ENCODE results near the gene ROR1. TPM values are rescaled to one million over a fixed set of nuclear protein-coding genes. Genes with fewer than 3 reads are reported as not detected.

The ROR1 gene
- total and polyA plus RNA-seq, 3 experiments from 2014 or later, result not detected

DNA sequence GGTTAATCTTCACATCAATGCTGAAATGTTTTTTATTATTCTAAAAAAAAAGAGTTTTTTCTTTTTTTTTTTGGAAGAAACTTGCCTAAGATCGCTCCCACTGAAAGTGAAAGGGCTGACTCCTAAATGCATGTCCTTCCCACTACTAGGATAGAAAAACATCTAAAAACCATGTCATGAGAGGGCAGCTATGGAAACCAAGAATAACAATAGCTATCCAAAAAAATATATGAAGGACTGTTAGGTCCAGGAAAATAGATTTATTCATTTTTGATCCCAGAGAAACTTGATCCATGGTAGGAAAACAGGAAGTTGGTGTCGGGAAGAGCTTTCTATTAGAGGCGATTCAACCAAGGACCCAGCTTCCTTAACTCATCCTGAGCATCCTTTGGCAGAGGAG, 23.1 kb upstream of the ROR1 start:
- ChIA-PET CTCF (no interaction called here), POLR2A (no interaction called here)
- no peak overlapping the region for H3K4me3 Mint-ChIP-seq
- peaks cover 3 to 29% of the 10 kb centered on the region in 2 donors for H3K27me3 Mint-ChIP-seq
- H3K36me3 ChIP-seq (ENCODE audit: insufficient read depth, low read length), result no peaks in the 10 kb centered on the region
- H3K4me1 ChIP-seq (ENCODE audit: insufficient read depth, low read length), result no peaks in the 10 kb centered on the region
- H3K36me3 Mint-ChIP-seq, result no peaks in the 10 kb centered on the region
- no peak for DNase-seq
- H3K4me3 ChIP-seq (ENCODE audit: low read length), result no peak overlapping the region
- H3K27ac Mint-ChIP-seq, result no peak overlapping the region
- no peaks in the 10 kb centered on the region for H3K9me3 ChIP-seq (ENCODE audit: low read length)
- H3K27me3 ChIP-seq (ENCODE audit: insufficient read depth, low read length, poor library complexity, severe bottlenecking), result no peaks in the 10 kb centered on the region
- H3K4me1 Mint-ChIP-seq, result no peaks in the 10 kb centered on the region
- H3K9me3 Mint-ChIP-seq, result peaks cover 0 to 2% (median 0%) of the 10 kb centered on the region in 5 donors
- no peak overlapping the region for H3K27ac ChIP-seq (ENCODE audit: low read depth, low read length)

DNA sequence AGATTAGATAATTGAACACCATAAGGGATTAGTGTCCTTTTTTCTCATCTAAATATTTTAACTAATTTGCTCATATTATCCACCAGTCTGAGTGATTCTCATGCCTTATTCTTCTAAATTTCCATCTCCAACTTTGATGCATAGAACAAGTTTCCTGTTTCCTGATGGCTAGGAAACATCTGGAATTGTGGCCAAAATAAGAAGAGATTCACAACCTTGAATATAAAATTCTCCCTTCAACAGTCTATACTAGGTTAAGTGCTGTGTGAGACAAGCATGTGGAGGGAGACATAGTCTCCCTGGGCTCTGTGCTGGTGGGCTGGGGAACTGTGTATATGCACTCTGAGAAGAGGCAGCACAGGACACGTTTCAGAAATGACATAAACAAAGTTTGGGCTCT, 21.6 kb upstream of the ROR1 start:
- H3K27ac ChIP-seq (ENCODE audit: low read depth, low read length), result no peak overlapping the region
- H3K4me1 ChIP-seq (ENCODE audit: insufficient read depth, low read length), result no peaks in the 10 kb centered on the region
- no peaks in the 10 kb centered on the region for H3K36me3 ChIP-seq (ENCODE audit: insufficient read depth, low read length)
- no peaks in the 10 kb centered on the region for H3K4me1 Mint-ChIP-seq
- H3K4me3 ChIP-seq (ENCODE audit: low read length), result no peak overlapping the region
- peaks cover 2 to 20% of the 10 kb centered on the region in 2 donors for H3K27me3 Mint-ChIP-seq
- POLR2A ChIA-PET, result no interaction called here
- H3K9me3 Mint-ChIP-seq, result peaks cover 0 to 2% (median 0%) of the 10 kb centered on the region in 5 donors
- no peaks in the 10 kb centered on the region for H3K36me3 Mint-ChIP-seq
- no peak overlapping the region for H3K4me3 Mint-ChIP-seq
- no peaks in the 10 kb centered on the region for H3K27me3 ChIP-seq (ENCODE audit: insufficient read depth, low read length, poor library complexity, severe bottlenecking)
- H3K27ac Mint-ChIP-seq, result no peak overlapping the region
- CTCF ChIA-PET, result no interaction called here
- no peak for DNase-seq
- H3K9me3 ChIP-seq (ENCODE audit: low read length), result no peaks in the 10 kb centered on the region

DNA sequence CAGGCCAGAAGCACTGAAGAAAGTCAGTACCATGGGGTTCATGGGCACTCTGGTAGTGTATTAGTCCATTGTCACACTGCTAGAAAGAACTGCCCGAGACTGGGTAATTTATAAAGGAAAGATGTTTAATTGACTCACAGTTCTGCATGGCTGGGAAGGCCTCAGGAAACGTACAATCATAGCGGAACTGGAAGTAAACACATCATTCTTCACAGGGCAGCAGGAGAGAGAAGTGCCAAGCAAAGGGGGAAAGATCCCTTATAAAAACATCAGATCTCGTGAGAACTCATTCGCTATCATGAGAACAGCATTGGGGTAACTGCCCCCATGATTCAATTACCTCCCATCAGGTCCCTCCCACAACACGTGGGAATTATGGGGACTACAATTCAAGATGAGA, 20.2 kb upstream of the ROR1 start:
- H3K27me3 ChIP-seq (ENCODE audit: insufficient read depth, low read length, poor library complexity, severe bottlenecking), result no peaks in the 10 kb centered on the region
- no peak for DNase-seq
- peaks cover 0 to 2% (median 0%) of the 10 kb centered on the region in 5 donors for H3K9me3 Mint-ChIP-seq
- H3K4me3 ChIP-seq (ENCODE audit: low read length), result no peak overlapping the region
- POLR2A ChIA-PET, result no interaction called here
- H3K4me1 ChIP-seq (ENCODE audit: insufficient read depth, low read length), result no peaks in the 10 kb centered on the region
- peaks cover 2 to 12% of the 10 kb centered on the region in 2 donors for H3K27me3 Mint-ChIP-seq
- peak overlapping the region in 1 of 7 donors; percentile 29 for H3K4me3 Mint-ChIP-seq
- no peaks in the 10 kb centered on the region for H3K4me1 Mint-ChIP-seq
- H3K36me3 ChIP-seq (ENCODE audit: insufficient read depth, low read length), result no peaks in the 10 kb centered on the region
- H3K27ac ChIP-seq (ENCODE audit: low read depth, low read length), result no peak overlapping the region
- CTCF ChIA-PET, result no interaction called here
- no peak overlapping the region for H3K27ac Mint-ChIP-seq
- no peaks in the 10 kb centered on the region for H3K9me3 ChIP-seq (ENCODE audit: low read length)
- no peaks in the 10 kb centered on the region for H3K36me3 Mint-ChIP-seq

DNA sequence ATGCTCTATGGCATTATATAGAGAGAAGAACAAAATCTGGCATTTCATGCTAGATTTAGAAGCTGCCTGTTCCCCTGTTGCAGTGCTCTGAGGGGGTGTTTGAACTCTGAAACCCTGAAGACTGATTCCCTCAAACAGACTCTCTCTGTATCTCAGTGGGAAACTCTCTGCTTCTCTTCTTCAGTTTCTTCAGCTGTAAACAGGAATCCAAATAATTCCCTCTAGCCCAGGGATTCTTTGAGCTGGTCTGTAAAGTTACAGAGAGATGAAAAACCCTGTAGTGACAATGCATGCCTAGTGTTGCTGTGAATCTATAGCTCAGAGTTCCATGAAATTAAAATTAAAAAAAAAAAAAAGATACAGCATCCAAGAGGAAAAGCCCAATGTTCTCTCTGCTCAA, 17.0 kb upstream of the ROR1 start:
- peaks cover 0 to 2% (median 0%) of the 10 kb centered on the region in 5 donors for H3K9me3 Mint-ChIP-seq
- no peak overlapping the region for H3K4me3 Mint-ChIP-seq
- no peaks in the 10 kb centered on the region for H3K4me1 ChIP-seq (ENCODE audit: insufficient read depth, low read length)
- H3K9me3 ChIP-seq (ENCODE audit: low read length), result no peaks in the 10 kb centered on the region
- H3K36me3 Mint-ChIP-seq, result no peaks in the 10 kb centered on the region
- no peak for DNase-seq
- no peaks in the 10 kb centered on the region for H3K27me3 ChIP-seq (ENCODE audit: insufficient read depth, low read length, poor library complexity, severe bottlenecking)
- H3K27ac ChIP-seq (ENCODE audit: low read depth, low read length), result no peak overlapping the region
- H3K27me3 Mint-ChIP-seq, result peaks cover 0 to 2% of the 10 kb centered on the region in 2 donors
- no peak overlapping the region for H3K27ac Mint-ChIP-seq
- ChIA-PET CTCF (no interaction called here), POLR2A (no interaction called here)
- no peaks in the 10 kb centered on the region for H3K36me3 ChIP-seq (ENCODE audit: insufficient read depth, low read length)
- H3K4me3 ChIP-seq (ENCODE audit: low read length), result no peak overlapping the region
- no peaks in the 10 kb centered on the region for H3K4me1 Mint-ChIP-seq

DNA sequence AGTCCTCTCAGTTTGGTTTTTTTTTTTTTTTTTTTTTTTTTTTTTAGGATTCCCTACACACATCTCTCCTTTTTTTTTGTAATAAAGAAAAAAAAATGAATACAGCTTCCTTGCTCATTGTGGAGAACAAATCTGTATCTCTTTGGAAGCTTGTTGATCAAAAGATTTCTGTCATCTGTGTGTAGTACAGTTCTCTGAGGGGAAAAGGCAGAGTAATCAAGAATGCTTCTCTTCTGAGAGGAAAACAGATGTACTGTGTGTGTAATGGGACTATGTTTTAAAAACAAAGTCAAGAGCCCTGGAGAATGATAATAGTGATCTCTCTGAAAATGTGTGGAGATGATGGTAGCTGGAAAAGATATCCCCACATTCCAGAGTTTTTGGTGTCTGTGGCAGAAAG, 16.5 kb upstream of the ROR1 start:
- Histone ChIP-seq H3K9me3 (ENCODE audit: low read length) (no peaks in the 10 kb centered on the region), H3K4me1 (ENCODE audit: insufficient read depth, low read length) (no peaks in the 10 kb centered on the region), H3K27me3 (ENCODE audit: insufficient read depth, low read length, poor library complexity, severe bottlenecking) (no peaks in the 10 kb centered on the region), H3K27ac (ENCODE audit: low read depth, low read length) (no peak overlapping the region), H3K36me3 (ENCODE audit: insufficient read depth, low read length) (no peaks in the 10 kb centered on the region), H3K4me3 (ENCODE audit: low read length) (no peak overlapping the region)
- Mint-ChIP-seq H3K4me3 (no peak overlapping the region), H3K4me1 (no peaks in the 10 kb centered on the region), H3K9me3 (peaks cover 0 to 2% (median 0%) of the 10 kb centered on the region in 5 donors), H3K36me3 (no peaks in the 10 kb centered on the region), H3K27ac (no peak overlapping the region), H3K27me3 (peaks cover 0 to 2% of the 10 kb centered on the region in 2 donors)
- no peak for DNase-seq
- ChIA-PET CTCF (no interaction called here), POLR2A (no interaction called here)

DNA sequence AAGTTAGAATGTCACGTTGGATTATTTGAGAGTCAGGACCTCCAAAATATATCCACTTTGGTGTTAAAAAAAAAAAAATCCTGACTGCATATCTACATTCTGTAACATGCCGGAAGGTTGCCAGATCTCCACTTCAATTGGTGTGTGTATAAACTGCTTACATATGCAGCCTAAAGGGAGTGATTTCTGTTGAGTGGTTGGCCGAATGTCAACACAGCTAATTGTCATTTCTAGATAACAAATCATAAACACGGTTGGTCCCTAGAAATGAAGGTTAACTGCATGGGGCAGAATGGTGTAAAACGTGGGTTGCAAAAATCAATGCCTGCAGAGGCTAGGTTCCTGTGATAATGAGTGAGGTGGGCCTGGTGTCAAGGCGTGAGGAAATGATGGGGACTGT, 15.0 kb upstream of the ROR1 start:
- no peaks in the 10 kb centered on the region for H3K9me3 ChIP-seq (ENCODE audit: low read length)
- no peaks in the 10 kb centered on the region for H3K4me1 ChIP-seq (ENCODE audit: insufficient read depth, low read length)
- H3K27ac Mint-ChIP-seq, result no peak overlapping the region
- H3K36me3 Mint-ChIP-seq, result no peaks in the 10 kb centered on the region
- peaks cover 1 to 4% of the 10 kb centered on the region in 2 donors for H3K27me3 Mint-ChIP-seq
- ChIA-PET CTCF (no interaction called here), POLR2A (no interaction called here)
- H3K36me3 ChIP-seq (ENCODE audit: insufficient read depth, low read length), result no peaks in the 10 kb centered on the region
- H3K9me3 Mint-ChIP-seq, result no peaks in the 10 kb centered on the region
- H3K4me3 ChIP-seq (ENCODE audit: low read length), result no peak overlapping the region
- H3K4me3 Mint-ChIP-seq, result no peak overlapping the region
- no peak for DNase-seq
- no peaks in the 10 kb centered on the region for H3K27me3 ChIP-seq (ENCODE audit: insufficient read depth, low read length, poor library complexity, severe bottlenecking)
- H3K27ac ChIP-seq (ENCODE audit: low read depth, low read length), result no peak overlapping the region
- no peaks in the 10 kb centered on the region for H3K4me1 Mint-ChIP-seq

DNA sequence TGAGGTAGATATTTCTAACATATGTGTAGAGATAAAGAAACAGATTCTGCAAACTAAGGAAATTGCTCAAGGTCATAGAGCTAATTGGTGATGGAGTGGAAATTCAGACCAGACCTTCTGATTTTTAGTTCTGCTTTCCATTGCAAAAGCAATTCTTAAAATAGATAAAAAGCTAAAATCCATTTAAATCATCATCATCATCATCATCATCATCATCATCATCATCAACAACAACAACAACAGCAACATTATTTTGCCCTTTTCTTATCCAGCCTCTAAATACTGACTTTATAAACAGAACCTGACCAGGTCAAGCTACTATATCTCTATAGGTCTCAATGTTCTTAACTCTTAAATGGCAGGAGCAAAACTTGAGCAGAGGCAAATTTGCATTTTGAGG, 14.0 kb upstream of the ROR1 start:
- POLR2A ChIA-PET, result no interaction called here
- H3K36me3 Mint-ChIP-seq, result no peaks in the 10 kb centered on the region
- H3K27ac Mint-ChIP-seq, result no peak overlapping the region
- H3K27me3 Mint-ChIP-seq, result peaks cover 1 to 9% of the 10 kb centered on the region in 2 donors
- H3K4me3 Mint-ChIP-seq, result no peak overlapping the region
- H3K9me3 Mint-ChIP-seq, result peaks cover 0 to 2% (median 0%) of the 10 kb centered on the region in 5 donors
- CTCF ChIA-PET, result interaction anchor here (1.0 kb wide), 1 partner anchor 11 kb away, joined by 3 read pairs; no protein-coding TSS in a partner anchor
- no peaks in the 10 kb centered on the region for H3K36me3 ChIP-seq (ENCODE audit: insufficient read depth, low read length)
- H3K4me1 Mint-ChIP-seq, result no peaks in the 10 kb centered on the region
- DNase-seq, result no peak
- H3K4me3 ChIP-seq (ENCODE audit: low read length), result no peak overlapping the region
- no peaks in the 10 kb centered on the region for H3K27me3 ChIP-seq (ENCODE audit: insufficient read depth, low read length, poor library complexity, severe bottlenecking)
- H3K9me3 ChIP-seq (ENCODE audit: low read length), result no peaks in the 10 kb centered on the region
- H3K27ac ChIP-seq (ENCODE audit: low read depth, low read length), result no peak overlapping the region
- H3K4me1 ChIP-seq (ENCODE audit: insufficient read depth, low read length), result no peaks in the 10 kb centered on the region

DNA sequence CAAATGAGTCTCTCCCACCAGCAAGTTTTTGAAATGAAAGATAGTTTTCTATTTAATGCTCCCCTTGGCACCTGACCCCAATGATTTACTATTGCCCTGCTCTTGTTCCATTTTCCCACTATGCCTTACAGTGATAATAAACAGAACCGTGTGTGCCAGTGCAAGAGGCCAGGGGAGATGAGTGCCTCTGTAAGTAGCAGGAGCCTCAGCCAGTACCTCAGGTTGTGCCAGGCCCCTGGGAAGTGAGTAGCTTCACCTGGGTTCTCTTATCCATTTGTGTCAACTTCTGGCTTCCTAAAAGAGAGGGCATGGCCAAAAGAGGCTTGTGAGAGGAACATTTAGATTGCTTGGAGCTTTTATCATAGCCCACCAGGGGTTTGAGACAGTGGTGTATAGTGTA, 3.4 kb upstream of the ROR1 start:
- no peak overlapping the region for H3K27ac ChIP-seq (ENCODE audit: low read depth, low read length)
- ChIA-PET POLR2A (no interaction called here), CTCF (no interaction called here)
- peaks cover 0 to 2% (median 0%) of the 10 kb centered on the region in 5 donors for H3K9me3 Mint-ChIP-seq
- no peaks in the 10 kb centered on the region for H3K36me3 ChIP-seq (ENCODE audit: insufficient read depth, low read length)
- H3K4me1 ChIP-seq (ENCODE audit: insufficient read depth, low read length), result no peaks in the 10 kb centered on the region
- H3K9me3 ChIP-seq (ENCODE audit: low read length), result no peaks in the 10 kb centered on the region
- no peak overlapping the region for H3K4me3 Mint-ChIP-seq
- no peak overlapping the region for H3K4me3 ChIP-seq (ENCODE audit: low read length)
- DNase-seq, result no peak
- H3K36me3 Mint-ChIP-seq, result peaks cover 0 to 1% (median 0%) of the 10 kb centered on the region in 3 donors
- peaks cover 8 to 15% (median 9%) of the 10 kb centered on the region in 3 donors for H3K4me1 Mint-ChIP-seq
- peaks cover 12% of the 10 kb centered on the region for H3K27me3 ChIP-seq (ENCODE audit: insufficient read depth, low read length, poor library complexity, severe bottlenecking)
- H3K27me3 Mint-ChIP-seq, result peaks cover 31 to 46% of the 10 kb centered on the region in 2 donors
- no peak overlapping the region for H3K27ac Mint-ChIP-seq

DNA sequence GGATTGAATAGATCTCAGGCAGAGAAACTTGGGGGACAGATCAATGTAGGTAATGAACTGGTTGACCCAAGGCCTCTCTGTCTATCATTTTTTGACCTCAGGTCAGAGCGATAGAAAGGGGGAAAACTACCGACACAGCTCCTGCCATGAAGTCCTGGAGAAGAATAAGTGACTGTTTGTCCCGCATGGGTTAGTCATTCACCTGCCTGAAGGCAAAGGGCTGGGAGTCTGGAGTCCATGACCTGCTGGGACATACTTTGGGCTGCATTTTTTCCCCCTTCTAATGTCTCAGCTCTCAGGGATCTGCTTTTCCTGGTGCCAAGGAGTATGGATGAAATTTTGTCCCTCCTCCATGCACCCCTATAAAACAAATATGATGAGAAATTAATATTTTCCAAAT, 1.6 kb upstream of the ROR1 start:
- Mint-ChIP-seq H3K4me3 (no peak overlapping the region), H3K27ac (no peak overlapping the region), H3K4me1 (peaks cover 8 to 17% (median 10%) of the 10 kb centered on the region in 3 donors), H3K27me3 (peaks cover 41 to 60% of the 10 kb centered on the region in 2 donors), H3K36me3 (peaks cover 0 to 1% (median 0%) of the 10 kb centered on the region in 3 donors), H3K9me3 (peaks cover 0 to 2% (median 0%) of the 10 kb centered on the region in 5 donors)
- no peaks in the 10 kb centered on the region for H3K4me1 ChIP-seq (ENCODE audit: insufficient read depth, low read length)
- DNase-seq, result no peak
- no peaks in the 10 kb centered on the region for H3K36me3 ChIP-seq (ENCODE audit: insufficient read depth, low read length)
- H3K27ac ChIP-seq (ENCODE audit: low read depth, low read length), result no peak overlapping the region
- H3K9me3 ChIP-seq (ENCODE audit: low read length), result no peaks in the 10 kb centered on the region
- ChIA-PET POLR2A (no interaction called here), CTCF (no interaction called here)
- H3K27me3 ChIP-seq (ENCODE audit: insufficient read depth, low read length, poor library complexity, severe bottlenecking), result peaks cover 23% of the 10 kb centered on the region
- no peak overlapping the region for H3K4me3 ChIP-seq (ENCODE audit: low read length)

Data from CD8-positive, alpha-beta memory T cell (primary cell).